ENCODE results near the gene AKNAD1.
"Not testable (repeated sequence)": the region's sequence is repeated elsewhere in the genome, so short reads cannot be mapped to it uniquely, and the experiment has no call there.

The AKNAD1 gene

GRCh38 chr1:108785264-108785663, 71.6 kb downstream of the AKNAD1 start:
- DNase-seq (ENCODE audit: low spot score), result no peak

GRCh38 chr1:108781575-108781944, 75.3 kb downstream of the AKNAD1 start:
- not testable (repeated sequence) for DNase-seq (ENCODE audit: low spot score)

GRCh38 chr1:108780937-108781574, 75.8 kb downstream of the AKNAD1 start:
- no peak for DNase-seq (ENCODE audit: low spot score)

GRCh38 chr1:108779455-108779854, 77.4 kb downstream of the AKNAD1 start:
- no peak for DNase-seq (ENCODE audit: low spot score)

GRCh38 chr1:108777839-108778238, 79.1 kb downstream of the AKNAD1 start:
- DNase-seq (ENCODE audit: low spot score), result no peak

GRCh38 chr1:108767708-108768107, 89.2 kb downstream of the AKNAD1 start:
- DNase-seq (ENCODE audit: low spot score), result no peak

- DNase-seq (ENCODE audit: low spot score), result no peak
Measured at GRCh38 chr1:108767115-108767514, 89.8 kb downstream of the AKNAD1 start.

Data from putamen (tissue), 1 donor.